Fibroblast of skin of right quadriceps (primary cell): ENCODE measurements around the gene KMT2C.
"Not testable (repeated sequence)": the region's sequence is repeated elsewhere in the genome, so short reads cannot be mapped to it uniquely, and the experiment has no call there.

Source experiments
- DNase-seq: peaks from one replicate; pipeline ENCODE4 v3.0.0-alpha.2; 2013

KMT2C gene

DNA sequence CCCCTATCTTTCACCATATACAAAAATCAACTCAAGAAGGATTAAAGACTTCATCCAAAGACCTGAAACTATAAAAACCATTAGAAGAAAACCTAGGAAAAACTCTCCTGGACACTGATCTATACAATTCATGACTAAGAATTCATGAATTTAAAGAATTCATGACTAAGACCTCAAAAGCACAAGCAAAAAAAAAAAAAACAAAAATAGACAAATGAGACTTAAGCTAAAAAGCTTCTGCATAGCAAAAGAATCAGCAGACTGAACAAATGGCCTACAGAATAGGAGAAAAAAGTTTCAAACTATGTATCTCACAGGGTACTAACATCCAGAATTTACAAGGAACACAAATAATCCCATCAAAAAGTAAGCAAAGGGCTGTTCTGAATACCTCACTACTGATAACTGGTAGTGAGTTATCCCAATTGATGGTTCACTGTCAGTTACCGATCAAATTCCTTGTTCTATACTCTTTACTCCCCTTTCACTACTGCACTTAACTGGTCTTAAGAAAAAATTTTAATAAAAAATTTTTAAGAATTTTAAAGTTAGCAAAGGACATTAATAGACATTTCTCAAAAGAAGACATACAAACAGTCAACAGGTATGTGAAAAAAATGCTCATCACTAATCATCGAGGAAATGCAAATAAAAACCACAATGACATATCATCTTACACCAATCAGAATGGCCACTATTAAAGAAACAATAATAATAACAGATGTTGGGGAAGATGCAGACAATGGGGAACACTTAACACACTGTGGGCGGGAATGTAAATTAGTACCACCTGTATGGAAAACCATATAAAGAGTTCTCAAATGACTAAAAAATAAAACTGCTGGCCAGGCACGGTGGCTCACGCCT lies 33.2 kb downstream of the KMT2C start:
- peak; percentile 44 for DNase-seq

DNA sequence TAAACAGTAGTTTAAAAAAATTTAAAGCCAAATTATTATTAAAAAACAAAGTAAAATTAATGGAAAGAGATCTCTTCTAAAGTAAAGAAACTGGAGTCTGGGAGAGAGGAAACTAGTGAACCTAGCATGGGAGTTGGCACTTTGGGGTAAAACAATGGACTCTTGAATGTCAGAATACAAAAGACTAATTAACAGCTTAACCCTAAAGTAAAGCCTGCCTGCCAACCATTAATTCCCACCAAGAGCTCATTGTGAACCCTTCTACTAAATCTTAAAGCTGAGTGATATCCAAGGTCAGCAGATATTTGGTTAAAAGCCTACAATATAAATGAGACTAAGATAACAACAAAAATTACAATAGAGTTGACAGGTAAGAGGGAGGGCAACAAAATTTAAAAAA lies 36.5 kb downstream of the KMT2C start:
- DNase-seq = no peak

DNA sequence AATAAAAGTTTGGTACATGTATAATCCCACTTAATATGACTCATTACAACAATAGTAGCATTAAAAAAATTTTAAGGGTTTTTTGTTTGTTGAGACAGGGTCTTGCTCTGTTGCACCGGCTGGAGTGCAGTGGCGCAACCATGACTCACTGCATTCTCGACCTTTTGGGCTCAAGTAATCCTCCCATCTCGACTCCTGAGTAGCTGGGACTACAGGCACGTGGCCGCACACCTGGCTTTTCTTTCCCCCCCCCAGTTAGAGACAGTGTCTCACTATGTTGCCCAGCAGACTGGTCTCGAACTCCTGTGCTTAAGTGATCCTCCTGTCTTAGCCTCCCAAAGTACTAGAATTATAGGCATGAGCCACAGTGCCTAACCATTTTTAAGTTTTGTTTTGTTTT lies 40.7 kb downstream of the KMT2C start:
- DNase-seq = no peak

DNA sequence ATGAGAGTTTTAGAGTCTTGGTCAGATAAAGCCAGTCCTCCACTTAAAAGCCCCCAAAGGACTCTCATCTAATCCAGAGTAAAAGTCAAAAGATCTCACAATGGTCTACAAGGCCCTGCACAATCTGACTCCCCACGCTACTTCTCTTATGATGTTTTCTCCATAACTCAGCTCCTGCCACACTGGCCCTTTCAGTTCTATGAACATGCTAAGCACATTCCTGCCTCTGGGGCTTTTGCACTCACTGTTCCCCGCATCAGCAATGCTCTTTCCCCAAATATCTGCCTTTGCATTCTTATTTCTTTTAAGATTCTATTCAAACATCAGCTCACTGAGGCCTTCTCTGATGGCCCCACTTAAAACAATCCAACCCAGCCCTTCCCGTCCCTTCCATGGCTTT lies 41.6 kb downstream of the KMT2C start:
- DNase-seq = peak; percentile 51

DNA sequence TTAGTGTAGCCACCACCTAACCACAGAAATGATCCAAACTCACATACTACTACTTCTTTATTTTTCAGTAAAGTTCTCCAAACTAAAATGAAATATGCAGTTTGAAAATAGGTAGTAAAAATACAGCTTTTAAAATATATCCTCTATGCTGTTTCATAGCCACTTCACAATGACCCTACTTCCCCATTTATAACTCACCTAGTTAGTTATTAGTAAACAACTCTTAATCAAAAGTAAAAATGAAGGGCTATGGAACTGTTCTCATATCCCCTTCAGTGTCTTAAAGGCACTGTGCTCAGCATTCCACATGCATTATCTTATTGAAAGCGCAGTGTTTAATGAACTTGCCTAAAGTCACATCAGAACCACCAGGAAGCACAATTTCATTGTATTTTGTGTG lies 43.5 kb downstream of the KMT2C start:
- DNase-seq = no peak

DNA sequence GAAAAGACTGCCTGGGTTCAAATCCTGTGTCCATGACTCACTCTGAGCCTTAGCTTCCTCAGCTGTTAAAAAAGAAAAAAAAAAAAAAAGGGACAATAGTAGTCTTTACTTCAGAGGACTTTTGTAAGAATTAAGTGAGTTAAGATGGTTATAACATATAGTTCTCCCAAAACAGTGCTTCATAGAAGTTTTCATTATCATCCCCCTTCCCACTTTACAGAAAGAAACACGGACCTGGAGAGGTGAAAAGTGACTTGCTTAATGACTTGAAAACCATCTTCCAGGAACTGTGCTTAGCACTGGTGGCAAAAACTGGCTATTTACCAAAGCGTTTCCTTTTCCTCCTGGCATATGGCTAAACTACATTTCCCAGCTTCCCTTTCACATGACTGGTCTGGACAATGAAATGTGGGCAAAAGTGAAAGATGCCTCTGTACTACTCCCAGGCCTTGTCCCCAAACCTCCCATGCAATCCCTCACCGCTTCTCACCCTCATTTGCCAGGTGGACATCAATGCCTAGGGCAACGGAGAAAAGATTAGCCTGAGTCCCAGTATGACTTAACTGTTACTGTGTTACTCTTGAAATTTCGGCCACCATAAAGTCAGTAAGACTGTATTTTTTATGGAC lies 49.6 kb downstream of the KMT2C start:
- not testable (repeated sequence) for DNase-seq

DNA sequence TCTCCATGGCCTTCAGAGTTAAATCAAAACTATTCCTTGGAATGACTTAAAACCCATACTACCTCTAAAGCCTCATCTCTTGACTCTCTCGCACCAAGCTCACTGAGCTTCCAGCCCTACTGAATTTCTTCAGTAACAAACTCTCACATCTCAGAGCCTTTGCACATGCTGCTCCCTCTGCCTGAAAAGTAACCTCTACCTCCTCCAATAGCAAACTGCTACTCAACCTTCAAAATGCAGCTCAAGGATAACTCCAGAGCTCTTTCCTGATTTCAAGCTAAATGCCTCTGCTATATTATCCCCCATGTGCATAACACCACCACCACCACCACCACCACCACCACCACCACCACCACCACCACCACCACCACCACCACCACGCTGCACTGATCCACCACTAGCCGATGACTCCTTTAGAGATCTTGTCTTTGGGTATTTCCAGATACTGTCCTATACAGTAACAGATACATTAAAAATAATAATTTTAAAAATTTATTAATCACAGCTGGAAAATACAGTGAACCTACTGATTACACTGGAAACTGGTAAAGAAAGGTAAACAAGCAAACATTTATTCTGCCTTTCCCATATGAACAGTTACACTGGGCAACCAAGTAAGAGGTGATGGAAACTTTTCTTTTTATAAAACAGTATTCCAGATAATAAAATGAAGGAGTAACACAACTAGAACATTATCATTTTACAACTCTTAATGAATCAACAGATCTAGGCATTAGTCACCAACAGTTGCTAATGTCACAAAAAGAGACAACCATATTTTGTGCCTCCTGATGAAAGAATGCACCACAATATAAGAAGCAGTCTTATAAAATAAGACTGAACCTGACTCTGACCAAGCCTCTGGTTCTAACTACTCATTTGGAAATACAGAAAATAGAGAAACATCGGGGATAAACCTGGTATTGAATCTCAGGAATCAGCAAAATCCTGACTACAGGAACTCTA lies 51.3 kb downstream of the KMT2C start:
- not testable (repeated sequence) for DNase-seq

DNA sequence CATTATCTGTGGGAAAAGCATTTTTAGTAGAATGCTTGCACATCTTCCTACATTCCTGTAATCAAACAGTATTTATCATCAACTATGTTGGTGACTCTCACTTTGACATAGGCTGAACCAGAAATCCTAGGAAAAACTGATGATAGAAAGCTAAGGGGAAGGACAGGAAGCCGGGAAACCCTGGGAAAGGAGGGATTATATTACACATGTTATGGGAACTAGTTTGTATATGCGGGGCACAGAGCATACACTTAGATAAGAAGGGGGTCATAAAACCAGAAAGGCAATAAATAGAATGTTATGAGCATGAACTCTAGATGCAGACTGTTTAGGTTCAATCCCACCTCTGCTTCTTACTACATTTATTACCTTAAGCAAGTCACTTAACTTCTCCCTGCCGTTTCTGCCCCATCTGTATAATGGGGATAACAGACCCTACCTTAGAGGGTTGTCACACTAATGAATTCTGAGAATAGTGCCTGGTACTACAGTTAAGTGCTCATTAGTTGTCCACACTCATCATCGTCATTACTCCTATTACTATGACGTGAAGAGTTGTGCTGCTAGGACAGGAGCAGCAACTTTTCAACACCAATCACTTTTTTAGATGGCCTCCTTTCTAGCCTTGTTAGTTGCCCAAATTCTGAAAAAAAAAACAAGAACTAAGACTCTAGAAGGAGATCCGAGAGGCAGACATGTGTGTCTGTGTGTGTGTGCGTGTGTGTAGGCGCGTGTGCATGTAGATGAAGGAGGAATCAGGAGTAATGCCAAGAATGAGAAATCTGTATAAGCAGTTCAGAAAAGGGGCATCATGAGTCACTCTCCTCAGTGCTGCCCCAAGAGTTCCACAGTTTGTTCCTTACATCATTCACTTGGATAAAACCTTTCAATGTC lies 52.2 kb downstream of the KMT2C start:
- peak; percentile 90 for DNase-seq

DNA sequence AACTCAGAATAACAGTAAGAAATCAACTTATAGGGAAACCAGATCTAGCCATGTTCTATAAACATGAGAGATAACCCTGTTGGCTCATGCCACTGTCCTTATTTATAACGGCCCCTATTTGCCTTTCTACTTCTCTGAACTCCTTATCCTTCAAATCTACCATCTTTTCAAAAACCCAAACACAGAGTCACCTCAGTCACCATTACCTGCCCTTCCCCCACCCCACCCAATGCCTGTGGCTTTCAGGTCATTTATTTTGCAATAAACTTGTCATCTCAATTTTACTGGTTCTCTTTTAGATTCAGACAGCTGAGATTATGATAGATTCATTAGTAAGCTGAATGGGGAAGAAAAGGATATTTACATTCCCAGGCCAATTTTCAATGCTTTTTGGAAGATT lies 53.6 kb downstream of the KMT2C start:
- DNase-seq = no peak

DNA sequence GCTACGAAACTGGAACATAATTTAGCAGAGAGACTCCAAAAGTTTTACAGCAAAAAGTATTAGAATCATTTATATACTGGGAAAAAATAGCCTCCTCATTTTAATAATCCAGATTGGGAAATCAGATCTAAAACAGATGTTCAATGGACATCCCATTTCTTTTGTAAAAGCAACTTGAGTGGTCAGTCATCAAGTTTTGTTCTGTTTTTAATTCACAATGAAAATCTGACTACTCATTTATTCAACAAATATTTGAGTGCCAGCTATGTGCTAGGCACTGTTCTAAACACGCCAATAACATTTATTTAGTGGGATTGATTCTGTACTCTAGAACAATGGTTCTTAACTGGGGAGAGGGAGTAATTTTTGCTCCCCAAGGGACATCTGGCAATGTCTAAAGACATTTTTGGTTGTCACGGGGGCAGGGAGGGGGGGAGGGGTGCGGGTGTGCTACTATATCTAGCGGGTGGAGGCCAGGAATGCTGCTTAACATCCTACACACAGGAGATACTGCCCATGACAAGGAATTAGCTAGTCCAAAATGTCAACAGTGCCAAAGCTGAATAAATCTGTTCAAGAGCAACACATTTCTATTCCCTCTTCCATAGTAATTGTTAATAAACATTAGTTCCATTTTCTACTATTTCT lies 54.7 kb downstream of the KMT2C start:
- DNase-seq = not testable (repeated sequence)

DNA sequence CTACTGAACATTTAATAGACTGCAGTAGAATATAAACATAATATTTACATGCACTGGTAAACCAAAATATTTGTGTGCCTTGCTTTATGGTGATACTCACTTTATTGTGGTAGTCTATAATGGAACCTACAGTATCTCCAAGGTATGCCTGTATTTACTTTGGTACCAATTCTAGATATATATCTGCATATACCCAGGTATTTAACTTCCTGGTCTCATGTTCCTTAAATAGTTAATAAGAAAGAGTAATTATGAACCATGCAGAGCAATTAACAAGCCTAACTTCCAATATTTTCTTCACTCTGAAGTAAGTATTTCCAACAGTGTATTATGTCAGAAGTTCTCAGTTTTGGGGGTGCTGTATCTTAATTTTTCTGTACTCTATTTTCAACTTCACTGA lies 57.3 kb downstream of the KMT2C start:
- DNase-seq = not testable (repeated sequence)

DNA sequence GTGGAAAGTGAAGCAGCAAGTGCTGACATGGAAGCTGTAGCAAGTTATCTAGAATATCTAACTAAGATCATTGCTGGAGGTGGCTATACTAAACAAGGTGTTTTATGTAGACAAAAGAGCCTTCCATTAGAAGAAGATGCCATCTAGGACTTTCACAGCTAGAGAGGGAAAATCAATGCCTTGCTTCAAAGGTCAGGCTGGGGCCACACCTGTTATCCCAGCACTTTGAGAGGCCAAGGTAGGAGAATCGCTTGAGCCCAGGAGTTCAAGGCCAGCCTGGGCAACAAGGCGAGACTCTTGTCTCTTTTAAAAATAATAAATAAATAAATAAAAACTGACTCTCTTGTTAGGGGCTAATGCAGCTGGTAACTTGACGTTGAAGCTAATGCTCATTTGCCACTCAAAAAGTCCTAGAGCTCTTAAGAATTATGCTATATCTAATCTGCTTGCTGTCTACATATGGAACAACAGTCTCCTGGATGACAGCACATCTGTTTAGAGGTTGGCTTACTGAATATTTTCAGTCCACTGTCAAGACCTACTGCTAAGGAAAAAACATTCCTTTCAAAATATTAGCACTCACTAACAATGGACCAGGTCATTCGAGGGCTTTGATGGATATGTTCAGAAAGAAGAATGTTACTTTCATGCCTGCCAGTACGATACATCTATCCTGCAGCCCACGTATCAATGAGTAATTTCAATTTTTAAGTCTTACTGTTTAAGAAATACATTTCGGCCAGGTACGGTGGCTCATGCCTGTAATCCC lies 58.9 kb downstream of the KMT2C start:
- not testable (repeated sequence) for DNase-seq

DNA sequence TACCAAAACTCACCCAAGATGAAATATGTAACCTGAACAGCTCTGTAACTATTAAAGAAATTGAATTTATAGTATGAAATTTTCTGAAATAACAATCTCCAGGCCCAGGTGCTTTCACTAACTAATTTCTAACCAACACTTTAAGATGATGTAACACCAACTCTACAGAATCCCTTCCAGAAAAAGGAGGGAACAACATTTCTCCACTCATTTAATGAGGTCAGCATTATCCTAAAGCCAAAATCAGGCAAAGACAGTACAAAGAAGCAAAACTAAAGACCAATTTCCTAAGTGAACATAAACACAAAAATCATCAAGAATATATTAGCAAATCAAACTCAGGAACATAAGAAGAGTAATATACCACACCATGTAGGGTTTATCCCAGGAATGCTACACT lies 65.5 kb downstream of the KMT2C start:
- DNase-seq = no peak

DNA sequence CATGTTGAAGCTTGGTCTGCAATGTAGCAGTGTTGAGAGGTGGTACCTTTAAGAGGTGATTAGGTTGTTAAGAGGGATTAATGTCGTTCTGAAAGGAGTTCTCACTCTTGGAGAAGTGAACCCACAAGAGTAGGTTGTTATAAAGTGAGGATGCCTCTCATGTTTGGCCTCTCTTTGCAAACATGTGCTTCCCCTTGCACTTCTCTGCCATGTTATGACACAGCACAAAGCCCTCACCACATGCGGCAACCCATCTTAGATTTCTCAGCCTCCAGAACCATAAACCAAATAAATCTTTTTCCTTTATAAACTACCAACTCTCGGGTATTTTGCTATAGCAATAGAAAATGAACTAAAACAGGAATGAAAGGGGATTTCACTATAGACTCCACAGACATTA lies 66.3 kb downstream of the KMT2C start:
- no peak for DNase-seq

DNA sequence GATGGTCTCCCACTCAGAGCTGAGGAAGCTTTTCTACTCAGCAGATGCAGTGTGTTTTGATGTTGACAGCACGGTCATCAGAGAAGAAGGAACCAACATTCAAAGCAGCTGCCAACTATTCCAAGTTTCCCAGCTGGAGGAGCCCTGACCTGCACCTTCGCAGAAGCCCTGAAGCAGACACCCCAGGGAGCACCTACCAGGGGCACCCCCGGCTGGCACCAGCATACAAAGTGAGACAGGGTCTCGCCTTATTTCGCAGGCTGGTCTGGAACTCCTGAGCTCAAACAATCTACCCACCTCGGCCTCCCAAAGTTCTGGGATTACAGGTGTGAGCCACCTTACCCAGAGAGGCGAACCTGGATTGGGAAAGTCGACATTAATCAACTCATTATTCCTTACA lies 68.6 kb downstream of the KMT2C start:
- DNase-seq = no peak

DNA sequence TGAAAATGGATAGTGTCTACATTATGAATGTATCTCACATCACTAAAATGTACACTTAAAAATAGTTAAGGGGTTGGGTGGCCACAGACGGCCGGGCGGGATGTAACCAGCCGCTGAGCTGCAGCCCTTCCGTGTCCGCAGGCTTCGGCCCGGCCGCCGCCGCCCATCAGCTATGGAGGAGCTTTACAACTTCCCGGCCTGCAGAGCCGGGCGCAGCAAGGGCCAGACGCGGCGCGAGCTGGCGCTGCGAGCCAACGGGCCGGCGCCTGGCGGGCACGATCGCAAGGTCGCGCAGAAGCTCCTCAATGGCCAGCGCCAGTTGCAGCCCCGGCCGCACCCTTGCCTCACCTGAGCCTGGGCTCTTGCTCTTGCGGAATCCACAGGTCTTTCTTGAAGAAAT lies 69.1 kb downstream of the KMT2C start:
- DNase-seq = no peak

DNA sequence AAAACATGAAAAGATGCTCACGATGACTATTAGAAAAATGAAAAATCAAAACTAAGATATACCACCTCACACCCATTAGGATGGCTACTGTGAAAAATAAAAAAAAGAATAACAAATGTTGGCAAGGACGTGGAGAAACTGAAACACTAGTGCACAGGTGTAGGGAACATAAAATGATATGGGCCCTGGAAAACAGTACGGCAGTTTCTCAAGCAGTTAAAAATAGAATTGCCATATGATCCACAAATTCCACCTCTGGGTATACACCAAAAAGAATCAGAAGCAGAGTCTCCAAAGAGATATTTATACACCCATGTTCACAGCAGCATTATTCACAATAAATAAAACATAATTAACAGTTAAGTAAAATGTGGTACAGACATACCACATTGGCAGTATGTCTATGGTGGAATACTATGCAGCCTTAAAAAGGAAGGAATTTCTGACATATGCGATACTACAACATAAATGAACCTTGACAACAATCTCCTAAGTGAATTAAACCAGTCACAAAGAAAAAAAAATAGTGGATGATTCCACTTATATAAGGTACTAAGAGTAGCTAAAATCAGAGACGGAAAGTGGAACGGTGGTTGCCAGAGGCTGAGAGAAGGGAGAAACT lies 69.7 kb downstream of the KMT2C start:
- DNase-seq = no peak

DNA sequence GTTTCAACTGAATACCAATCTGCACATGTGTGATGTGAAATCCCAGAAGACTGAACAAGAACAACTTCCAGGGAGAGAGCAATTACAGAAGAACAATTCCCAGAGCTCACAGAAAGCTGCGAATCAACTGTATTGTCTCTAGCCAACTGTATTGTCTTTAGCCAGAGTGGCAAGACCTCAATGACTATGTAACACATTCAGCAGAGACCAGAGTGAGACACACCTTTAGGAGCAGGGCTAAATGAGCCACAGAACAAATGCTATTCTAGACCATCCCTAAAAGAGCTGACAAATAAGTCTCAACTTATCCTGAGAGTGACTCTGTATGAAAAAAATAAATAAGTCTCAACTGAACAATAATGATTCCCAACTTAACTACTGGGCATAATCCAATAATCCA lies 72.0 kb downstream of the KMT2C start:
- DNase-seq = no peak

DNA sequence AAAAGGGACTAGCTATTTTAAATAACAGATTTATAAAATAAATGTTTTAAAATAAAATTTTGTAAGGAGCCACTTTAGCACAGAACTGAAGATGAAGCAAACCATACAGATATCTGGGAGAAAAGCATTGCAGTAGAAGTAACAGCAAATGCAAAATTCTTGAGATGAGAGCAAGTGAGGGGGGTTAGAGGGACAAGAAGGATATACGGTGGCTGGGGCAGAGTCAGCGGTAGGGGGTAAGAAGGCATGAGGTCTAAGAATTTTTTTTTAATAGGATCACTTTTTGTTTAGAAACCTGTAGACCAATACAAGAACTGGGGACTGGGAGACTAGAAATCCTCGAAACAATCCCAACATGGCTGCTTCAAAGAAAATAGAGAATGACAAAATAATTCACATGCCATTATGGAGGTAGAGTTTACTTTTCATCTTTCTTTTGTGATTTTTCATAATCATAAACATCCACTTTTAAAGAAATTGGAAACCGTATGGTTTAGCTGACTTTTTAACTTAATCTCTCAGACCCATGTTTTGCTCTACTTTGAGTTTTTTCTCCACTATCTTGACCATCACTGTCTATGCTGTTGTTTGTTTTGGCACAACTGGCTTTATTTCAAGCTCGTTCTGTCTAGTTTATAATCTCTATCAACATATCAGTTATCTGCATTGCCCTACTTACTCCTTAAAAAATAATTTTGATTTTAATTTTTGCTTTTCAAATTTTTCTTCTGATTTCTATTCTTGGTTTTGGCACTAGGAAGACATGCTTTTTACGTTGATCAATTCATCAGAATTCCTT lies 73.5 kb downstream of the KMT2C start:
- no peak for DNase-seq
